IMR-90 (cell line): ENCODE measurements around the gene CSTB. TPM values are rescaled to one million over a fixed set of nuclear protein-coding genes. Genes with fewer than 3 reads are reported as not detected.

Experiments
- ATAC-seq: fragments of 200-7000 bp; cut with Tn5 transposase; 2 replicates; pipeline ENCODE4 v1.9.1; 2020; ENCODE audit warnings: low read depth, mild to moderate bottlenecking, moderate library complexity
- BruUV-seq: library from RNA; stranded (reverse); fragments of 400-500 nt; replicated peaks from 2 replicates; lab custom pipeline; 2021; lab: Mats Ljungman, UMichigan
- CTCF ChIA-PET: fragments of 300-600 bp; formaldehyde crosslinking; extraction: SDS; loops from one replicate; lab custom pipeline; 2021; ENCODE audit warnings: antibody characterized with exemption; lab: Yijun Ruan, JAX
- POLR2A ChIA-PET: fragments of 300-600 bp; sonication (Branson Sonifier 250); formaldehyde crosslinking; loops from one replicate; lab custom pipeline; 2022; ENCODE audit warnings: antibody characterized with exemption; ENCODE audit not compliant: unreplicated experiment; lab: Charles Lee
- DNase-seq: peaks from one replicate; pipeline ENCODE4 v3.0.0; 2013
- H2AFZ ChIP-seq: replicated peaks from 2 replicates; pipeline ENCODE3; 2013; ENCODE audit warnings: low read length, mild to moderate bottlenecking; ENCODE audit not compliant: poor library complexity
- H2AK5ac ChIP-seq: 2 replicates; pipeline ENCODE4 v1.6.1; 2013; ENCODE audit warnings: low read depth, low read length, inconsistent platforms
- H2AK9ac ChIP-seq: replicated peaks from 2 replicates; pipeline ENCODE3; 2013; ENCODE audit warnings: mild to moderate bottlenecking, low read depth, low read length, moderate library complexity; ENCODE audit not compliant: poor library complexity
- H2BK120ac ChIP-seq: 2 replicates; pipeline ENCODE4 v1.6.1; 2013; ENCODE audit warnings: low read depth, low read length, inconsistent platforms
- H2BK15ac ChIP-seq: 3 replicates; pipeline ENCODE4 v1.6.1; 2013; ENCODE audit warnings: low read depth, low read length, inconsistent platforms
- H2BK20ac ChIP-seq: 2 replicates; pipeline ENCODE4 v1.6.1; 2013; ENCODE audit warnings: low read depth, mild to moderate bottlenecking, inconsistent platforms, low read length, moderate library complexity
- H2BK5ac ChIP-seq: 2 replicates; pipeline ENCODE4 v1.6.1; 2013; ENCODE audit warnings: mild to moderate bottlenecking, low read depth, low read length, inconsistent platforms; ENCODE audit not compliant: poor library complexity, severe bottlenecking
- H3K14ac ChIP-seq: replicated peaks from 2 replicates; pipeline ENCODE4 v1.6.1; 2013; ENCODE audit warnings: low read depth, low read length, inconsistent platforms
- H3K18ac ChIP-seq: 2 replicates; pipeline ENCODE4 v1.6.1; 2013; ENCODE audit warnings: low read depth, low read length, control low read depth
- H3K23ac ChIP-seq: 2 replicates; pipeline ENCODE4 v1.6.1; 2013; ENCODE audit warnings: low read depth, low read length, inconsistent platforms
- H3K27ac ChIP-seq: 2 replicates; pipeline ENCODE4 v1.5.1; 2013; ENCODE audit warnings: mild to moderate bottlenecking, control low read depth, low read length; ENCODE audit not compliant: insufficient read depth
- H3K27me3 ChIP-seq: 2 replicates; pipeline ENCODE4 v1.6.1; 2013; ENCODE audit warnings: low read length; ENCODE audit not compliant: control insufficient read depth, insufficient read depth
- H3K36me3 ChIP-seq: 2 replicates; pipeline ENCODE4 v1.6.1; 2013; ENCODE audit warnings: low read length, mixed read lengths; ENCODE audit not compliant: control insufficient read depth, insufficient read depth
- H3K4ac ChIP-seq: 2 replicates; pipeline ENCODE4 v1.6.1; 2013; ENCODE audit warnings: low read depth, low read length, inconsistent platforms
- H3K4me1 ChIP-seq: 2 replicates; pipeline ENCODE4 v1.6.1; 2013; ENCODE audit warnings: low read length, mixed read lengths; ENCODE audit not compliant: control insufficient read depth, insufficient read depth
- H3K4me2 ChIP-seq: 2 replicates; pipeline ENCODE4 v1.6.1; 2013; ENCODE audit warnings: low read depth, mild to moderate bottlenecking, control low read depth, low read length, moderate library complexity
- H3K4me3 ChIP-seq: 2 replicates; pipeline ENCODE4 v1.5.1; 2013; ENCODE audit warnings: low read depth, mild to moderate bottlenecking, control low read depth, low read length, moderate library complexity; ENCODE audit not compliant: insufficient read depth
- H3K56ac ChIP-seq: 2 replicates; pipeline ENCODE4 v1.6.1; 2013; ENCODE audit warnings: low read length, inconsistent platforms; ENCODE audit not compliant: insufficient read depth; ENCODE audit errors: extremely low read depth
- H3K79me1 ChIP-seq, 2 experiments: 2 replicates each; pipeline ENCODE4 v1.6.1; 2013; ENCODE audit warnings: low read length in 2 of 2, inconsistent platforms in 1 of 2, low read depth in 1 of 2
- H3K9ac ChIP-seq: 2 replicates; pipeline ENCODE4 v1.6.1; 2013; ENCODE audit warnings: low read depth, low read length, control low read depth
- H3K9me1 ChIP-seq: 2 replicates; pipeline ENCODE4 v1.6.1; 2013; ENCODE audit warnings: low read length, inconsistent platforms; ENCODE audit not compliant: insufficient read depth
- H3K9me3 ChIP-seq: 2 replicates; pipeline ENCODE4 v1.6.1; 2013; ENCODE audit warnings: low read length; ENCODE audit not compliant: control insufficient read depth, insufficient read depth
- H4K20me1 ChIP-seq: 2 replicates; pipeline ENCODE4 v1.6.1; 2013; ENCODE audit warnings: low read length, inconsistent platforms; ENCODE audit not compliant: insufficient read depth
- H4K5ac ChIP-seq: 2 replicates; pipeline ENCODE4 v1.6.1; 2013; ENCODE audit warnings: mild to moderate bottlenecking, low read depth, low read length, control low read depth
- H4K8ac ChIP-seq, 2 experiments: 2 replicates each; pipeline ENCODE4 v1.6.1; 2013; ENCODE audit warnings: low read depth in 2 of 2, low read length in 2 of 2, control low read depth in 1 of 2, inconsistent platforms in 1 of 2
- H4K91ac ChIP-seq: 2 replicates; pipeline ENCODE4 v1.6.1; 2013; ENCODE audit warnings: low read depth, low read length, inconsistent platforms; ENCODE audit not compliant: insufficient read depth
- BHLHE40 ChIP-seq: fragments of 150-350 bp; IDR thresholded peaks from 2 replicates; pipeline ENCODE4 v1.6.1; 2016; ENCODE audit warnings: mild to moderate bottlenecking, low read depth, low read length
- CEBPB ChIP-seq: IDR thresholded peaks from 2 replicates; pipeline ENCODE4 v1.6.1; 2012; ENCODE audit warnings: low read depth, low read length, improper control_type of control experiment
- CHD1 ChIP-seq: IDR thresholded peaks from 2 replicates; pipeline ENCODE4 v1.6.1; 2012; ENCODE audit warnings: low read depth, low read length, improper control_type of control experiment
- CTCF ChIP-seq: conservative IDR thresholded peaks from 2 replicates; pipeline ENCODE4 v1.5.1; 2012; ENCODE audit warnings: mild to moderate bottlenecking, low read depth, low read length, improper control_type of control experiment
- FOS ChIP-seq: fragments of 150-350 bp; IDR thresholded peaks from 2 replicates; pipeline ENCODE4 v1.6.1; 2016; ENCODE audit warnings: low read depth, low read length
- MAFK ChIP-seq: IDR thresholded peaks from 2 replicates; pipeline ENCODE4 v1.6.1; 2012; ENCODE audit warnings: low read depth, low read length, improper control_type of control experiment
- MAZ ChIP-seq: IDR thresholded peaks from 2 replicates; pipeline ENCODE4 v1.6.1; 2012; ENCODE audit warnings: low read depth, mild to moderate bottlenecking, low read length, improper control_type of control experiment, moderate library complexity, borderline replicate concordance
- MXI1 ChIP-seq: IDR thresholded peaks from 2 replicates; pipeline ENCODE4 v1.6.1; 2012; ENCODE audit warnings: low read depth, mild to moderate bottlenecking, low read length, moderate library complexity, borderline replicate concordance
- NFE2L2 ChIP-seq: fragments of 150-350 bp; IDR thresholded peaks from 2 replicates; pipeline ENCODE4 v1.6.1; 2016; ENCODE audit warnings: low read depth, mild to moderate bottlenecking, low read length
- POLR2A ChIP-seq: IDR thresholded peaks from 2 replicates; pipeline ENCODE4 v1.6.1; 2012; ENCODE audit warnings: mild to moderate bottlenecking, low read depth, low read length
- RAD21 ChIP-seq: IDR thresholded peaks from 2 replicates; pipeline ENCODE4 v1.6.1; 2012; ENCODE audit warnings: low read length, improper control_type of control experiment
- RCOR1 ChIP-seq: IDR thresholded peaks from 2 replicates; pipeline ENCODE4 v1.6.1; 2012; ENCODE audit warnings: mild to moderate bottlenecking, low read length, improper control_type of control experiment; ENCODE audit not compliant: insufficient replicate concordance
- RFX5 ChIP-seq: IDR thresholded peaks from 2 replicates; pipeline ENCODE4 v1.8.0; 2012; ENCODE audit warnings: low read depth, mild to moderate bottlenecking, low read length, moderate library complexity
- SMC3 ChIP-seq: fragments of 150-350 bp; IDR thresholded peaks from 2 replicates; pipeline ENCODE4 v1.6.1; 2016; ENCODE audit warnings: low read depth, mild to moderate bottlenecking, antibody characterized with exemption, low read length, moderate library complexity
- WGBS, 2 experiments: methylation state at CpG; one replicate each; pipeline versions ENCODE4 v1.1.5 to v1.1.7; 2013; ENCODE audit warnings: missing lambda C conversion rate in 2 of 2; ENCODE audit not compliant: insufficient read length in 1 of 2; ENCODE audit errors: extremely low coverage in 2 of 2; 5-methylcytosine and 5-hydroxymethylcytosine counted together
- dilution Hi-C: fragments of 300-500 bp; cut with HindIII; formaldehyde crosslinking; loops from one replicate; pipeline ENCODE4 v1.14.3; 2018; ENCODE audit warnings: low sequenced_read_pairs; ENCODE audit not compliant: unreplicated experiment
- in situ Hi-C: fragments of 300-500 bp; cut with MboI; formaldehyde crosslinking; loops from 3 replicates; pipeline ENCODE4 v1.14.3; 2019; ENCODE audit warnings: low sequenced_read_pairs, inconsistent platforms, mixed read lengths
- intact Hi-C: fragments of 100-400 bp; cut with micrococcal nuclease; formaldehyde crosslinking; loops from 2 replicates; pipeline ENCODE4 v1.10.0; 2022
- polyA plus RNA-seq, 3 experiments: library from polyadenylated mRNA; depleted of rRNA; stranded (reverse); fragments of >200 nt; gene quantifications; 2 replicates each; pipeline ENCODE4 v1.2.3, GENCODE V29; 2012; ENCODE audit warnings: low replicate concordance in 1 of 3
- total RNA-seq: library from RNA; depleted of rRNA; stranded (reverse); fragments of >200 nt; gene quantifications from 2 replicates; pipeline ENCODE4 v1.2.3, GENCODE V29; 2012
- TF ChIP-seq, protein P1 (sequence below): fragments of 150-350 bp; IDR thresholded peaks from 2 replicates; pipeline ENCODE4 v1.6.1; 2016; ENCODE audit warnings: low read depth, mild to moderate bottlenecking, low read length, moderate library complexity, borderline replicate concordance
- TF ChIP-seq, protein P2 (sequence below): fragments of 150-350 bp; IDR thresholded peaks from 2 replicates; pipeline ENCODE4 v1.6.1; 2017; ENCODE audit warnings: mild to moderate bottlenecking, antibody characterized with exemption, low read length, low read depth

CSTB gene
- total and polyA plus RNA-seq, 2 of the 4 experiments (the other 2 are of a cell fraction): 6.1 to 71.7 TPM

- Histone ChIP-seq H3K56ac (no peak overlapping the region), H3K9me1 (peaks cover 11% of the 10 kb centered on the region), H4K8ac (no peak overlapping the region), H3K27ac (no peak overlapping the region), H3K4me2 (no peak overlapping the region), H4K5ac (no peak overlapping the region), H3K36me3 (peaks cover 81% of the 10 kb centered on the region), H3K79me1 (peaks cover 3 to 36% of the 10 kb centered on the region in 2 experiments), H3K14ac (no peak overlapping the region), H2BK20ac (no peak overlapping the region), H3K9ac (no peak overlapping the region), H3K18ac (no peak overlapping the region), H2AK9ac (no peak overlapping the region), H2BK5ac (no peak overlapping the region), H3K4me3 (no peak overlapping the region), H2BK15ac (no peak overlapping the region), H2BK120ac (no peak overlapping the region), H3K4ac (no peak overlapping the region), H4K91ac (no peak overlapping the region), H2AFZ (no peak overlapping the region), H2AK5ac (no peak overlapping the region), H4K20me1 (peaks cover 25% of the 10 kb centered on the region), H3K27me3 (no peaks in the 10 kb centered on the region), H3K4me1 (no peaks in the 10 kb centered on the region), H3K9me3 (no peaks in the 10 kb centered on the region), H3K23ac (no peak overlapping the region)
- ATAC-seq (no peak), DNase-seq (no peak)
- no peak for TF ChIP-seq POLR2A
- TF ChIP-seq CHD1: no peak
- TF ChIP-seq RAD21: no peak
- no peak for TF ChIP-seq CEBPB
- TF ChIP-seq, protein P1, sequence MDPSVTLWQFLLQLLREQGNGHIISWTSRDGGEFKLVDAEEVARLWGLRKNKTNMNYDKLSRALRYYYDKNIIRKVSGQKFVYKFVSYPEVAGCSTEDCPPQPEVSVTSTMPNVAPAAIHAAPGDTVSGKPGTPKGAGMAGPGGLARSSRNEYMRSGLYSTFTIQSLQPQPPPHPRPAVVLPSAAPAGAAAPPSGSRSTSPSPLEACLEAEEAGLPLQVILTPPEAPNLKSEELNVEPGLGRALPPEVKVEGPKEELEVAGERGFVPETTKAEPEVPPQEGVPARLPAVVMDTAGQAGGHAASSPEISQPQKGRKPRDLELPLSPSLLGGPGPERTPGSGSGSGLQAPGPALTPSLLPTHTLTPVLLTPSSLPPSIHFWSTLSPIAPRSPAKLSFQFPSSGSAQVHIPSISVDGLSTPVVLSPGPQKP: no peak
- no peak for TF ChIP-seq CTCF
- TF ChIP-seq FOS: no peak
- TF ChIP-seq NFE2L2: no peak
- TF ChIP-seq, protein P2, sequence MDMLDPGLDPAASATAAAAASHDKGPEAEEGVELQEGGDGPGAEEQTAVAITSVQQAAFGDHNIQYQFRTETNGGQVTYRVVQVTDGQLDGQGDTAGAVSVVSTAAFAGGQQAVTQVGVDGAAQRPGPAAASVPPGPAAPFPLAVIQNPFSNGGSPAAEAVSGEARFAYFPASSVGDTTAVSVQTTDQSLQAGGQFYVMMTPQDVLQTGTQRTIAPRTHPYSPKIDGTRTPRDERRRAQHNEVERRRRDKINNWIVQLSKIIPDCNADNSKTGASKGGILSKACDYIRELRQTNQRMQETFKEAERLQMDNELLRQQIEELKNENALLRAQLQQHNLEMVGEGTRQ: no peak
- no peak for TF ChIP-seq RFX5
- TF ChIP-seq SMC3: no peak
- TF ChIP-seq RCOR1: no peak
- no peak for TF ChIP-seq BHLHE40
- TF ChIP-seq MXI1: no peak
- TF ChIP-seq MAZ: no peak
- TF ChIP-seq MAFK: no peak
- WGBS, 2 experiments: 100% methylated on average over 4 of the region's 18 CpGs; no CpG with 5 or more reads in 1 of the 2 experiments
- in situ Hi-C loops: no loop called here
- ChIA-PET CTCF (no interaction called here), POLR2A (no interaction called here)
- dilution Hi-C loops: no loop called here
- intact Hi-C loops: no loop called here
- BruUV-seq: no TSS peak
Measured at GRCh38 chr21:43749651-43750262, 26.4 kb downstream of the CSTB start.
